Panc1 (cell line): ENCODE data around the gene AKAP13. TPM values are rescaled to one million over a fixed set of nuclear protein-coding genes. Genes with fewer than 3 reads are reported as not detected.

Experiments
- ATAC-seq: fragments of 200-7000 bp; cut with Tn5 transposase; 2 replicates; pipeline ENCODE4 v1.9.1; 2020; ENCODE audit warnings: mild to moderate bottlenecking, moderate library complexity
- BruUV-seq: library from RNA; stranded (reverse); fragments of 400-500 nt; replicated peaks from 2 replicates; lab custom pipeline; 2021; lab: Mats Ljungman, UMichigan
- CTCF ChIA-PET: fragments of 300-600 bp; sonication (Branson Sonifier 250); formaldehyde crosslinking; loops from one replicate; lab custom pipeline; 2022; ENCODE audit warnings: antibody characterized with exemption; lab: Charles Lee
- POLR2A ChIA-PET: fragments of 300-600 bp; sonication (Branson Sonifier 250); formaldehyde crosslinking; loops from one replicate; lab custom pipeline; 2022; ENCODE audit warnings: antibody characterized with exemption; lab: Charles Lee
- DNase-seq: peaks from one replicate; pipeline ENCODE4 v3.0.0-alpha.2; 2010; ENCODE audit warnings: low read depth, low spot score
- H3K27ac ChIP-seq: 2 replicates; pipeline ENCODE4 v1.5.1; 2011; ENCODE audit warnings: mild to moderate bottlenecking, low read length, inconsistent platforms
- H3K27me3 ChIP-seq: fragments of 200-500 bp; sonication (Bioruptor generic); 2 replicates; pipeline ENCODE4 v1.6.0; 2014; ENCODE audit warnings: low read length, inconsistent platforms; ENCODE audit not compliant: control insufficient read depth, insufficient read depth
- H3K36me3 ChIP-seq: fragments of 200-500 bp; sonication (Bioruptor generic); 2 replicates; pipeline ENCODE4 v1.5.1; 2014; ENCODE audit warnings: inconsistent platforms, mild to moderate bottlenecking, low read length, moderate library complexity; ENCODE audit not compliant: control insufficient read depth, insufficient read depth
- H3K4me1 ChIP-seq: 2 replicates; pipeline ENCODE4 v1.5.1; 2011; ENCODE audit warnings: inconsistent platforms, mild to moderate bottlenecking, low read length, moderate library complexity; ENCODE audit not compliant: control insufficient read depth, insufficient read depth
- H3K4me3 ChIP-seq, 2 experiments: 2 replicates each; pipeline ENCODE4 v1.5.1; 2011 to 2012; ENCODE audit warnings: low read depth in 2 of 2, low read length in 2 of 2, mild to moderate bottlenecking in 2 of 2, inconsistent platforms in 1 of 2, moderate library complexity in 1 of 2
- H3K9me3 ChIP-seq: fragments of 200-500 bp; sonication (Bioruptor generic); 2 replicates; pipeline ENCODE4 v1.5.1; 2014; ENCODE audit warnings: low read depth, mild to moderate bottlenecking, inconsistent platforms, low read length, moderate library complexity; ENCODE audit not compliant: control insufficient read depth, insufficient read depth
- CTCF ChIP-seq: fragments of 450-650 bp; IDR thresholded peaks from 2 replicates; pipeline ENCODE4 v1.5.1; 2017; ENCODE audit warnings: mild to moderate bottlenecking
- POLR2AphosphoS5 ChIP-seq: IDR thresholded peaks from 2 replicates; pipeline ENCODE4 v1.6.1; 2012; ENCODE audit warnings: mild to moderate bottlenecking, low read depth, low read length, moderate library complexity
- REST ChIP-seq, 2 experiments: IDR thresholded peaks; 2 replicates each; pipeline ENCODE4 v1.6.1; 2011 to 2012; ENCODE audit warnings: low read depth in 2 of 2, control low read depth in 1 of 2, low read length in 1 of 2, mild to moderate bottlenecking in 1 of 2, moderate library complexity in 1 of 2; ENCODE audit not compliant: insufficient read depth in 1 of 2
- SIN3A ChIP-seq: IDR thresholded peaks from 2 replicates; pipeline ENCODE4 v1.6.1; 2012; ENCODE audit warnings: low read depth, mild to moderate bottlenecking, low read length, moderate library complexity, borderline replicate concordance; ENCODE audit not compliant: insufficient read depth
- TCF7L2 ChIP-seq: IDR thresholded peaks from 2 replicates; pipeline ENCODE4 v1.6.1; 2011; ENCODE audit warnings: mild to moderate bottlenecking, low read depth, low read length, inconsistent platforms
- in situ Hi-C: cut with HindIII; loops from 2 replicates; pipeline ENCODE4 v1.10.0; 2016; ENCODE audit warnings: low sequenced_read_pairs, low pct_unique_long_range_greater_than_20kb
- intact Hi-C: fragments of 100-400 bp; cut with micrococcal nuclease; formaldehyde crosslinking; loops from one replicate; pipeline ENCODE4 v1.10.0; 2022; ENCODE audit not compliant: unreplicated experiment
- total RNA-seq: library from RNA; stranded (reverse); gene quantifications from one replicate; pipeline ENCODE4 v1.2.1, GENCODE V29; 2021; ENCODE audit not compliant: unreplicated experiment

Gene AKAP13
- total RNA-seq, 1 experiment from 2014 or later = 94.2 TPM

- ChIA-PET CTCF (interaction anchor here (0.6 to 0.9 kb wide), 3 partner anchors 8 to 84 kb away, joined by 3 to 6 read pairs (median 5); no protein-coding TSS in a partner anchor), POLR2A (interaction anchor here (0.6 kb wide), 1 partner anchor 31 kb away, joined by 5 read pairs; no protein-coding TSS in a partner anchor)
- Histone ChIP-seq H3K27me3 (no peaks in the 10 kb centered on the region), H3K27ac (peak overlapping the region; percentile 80), H3K4me1 (peaks cover 26% of the 10 kb centered on the region), H3K36me3 (no peaks in the 10 kb centered on the region), H3K4me3 (peak overlapping the region; percentile 65 to 74), H3K9me3 (no peaks in the 10 kb centered on the region)
- in situ Hi-C loops (no loop called here), intact Hi-C loops (loop anchor here (2.0 kb wide), 1 partner anchor 48 kb away; no protein-coding TSS in a partner anchor)
- TF ChIP-seq CTCF (no peak), SIN3A (0 out of 2 replicates have a peak, but pooled peaks have one; percentile 32)
- DNase-seq (no peak), ATAC-seq (peak; percentile 81)
- no TSS peak for BruUV-seq
These were observed 624 bp downstream of the AKAP13 start for GRCh38 chr15:85380812-85381642.

- H3K36me3 ChIP-seq = no peaks in the 10 kb centered on the region
- intact Hi-C loops (loop anchor here (2.0 kb wide), 1 partner anchor 49 kb away; no protein-coding TSS in a partner anchor), in situ Hi-C loops (no loop called here)
- TSS peak; percentile 82 for BruUV-seq
- H3K4me3 ChIP-seq = peak overlapping the region; percentile 65 to 74
- ATAC-seq (no peak), DNase-seq (no peak)
- H3K4me1 ChIP-seq = peaks cover 26% of the 10 kb centered on the region
- H3K9me3 ChIP-seq = no peaks in the 10 kb centered on the region
- H3K27me3 ChIP-seq = no peaks in the 10 kb centered on the region
- peak overlapping the region; percentile 80 for H3K27ac ChIP-seq
- ChIA-PET CTCF (interaction anchor here (1.4 kb wide), 1 partner anchor 51 kb away, joined by 4 read pairs; no protein-coding TSS in a partner anchor), POLR2A (no interaction called here)
- TF ChIP-seq CTCF = no peak
- TF ChIP-seq SIN3A = 0 out of 2 replicates have a peak, but pooled peaks have one; percentile 72
- TF ChIP-seq REST (IDR thresholded peaks at IDR 0.05; ENCODE audit: insufficient read depth in 1 of 2, low read depth in 2 of 2, low read length in 1 of 2) = no peak
- TF ChIP-seq POLR2AphosphoS5 = no peak
- TF ChIP-seq TCF7L2 = no peak
These were observed 1.7 kb downstream of the AKAP13 start for GRCh38 chr15:85381850-85382751.
